ENCODE results near the gene OR6K2.
"Not testable (repeated sequence)": the region's sequence is repeated elsewhere in the genome, so short reads cannot be mapped to it uniquely, and the experiment has no call there.

The OR6K2 gene

GRCh38 chr1:158691907-158692306 lies 8.5 kb downstream of the OR6K2 start:
- H3K36me3 Mint-ChIP-seq: no peaks in the 10 kb centered on the region
- H3K4me1 Mint-ChIP-seq: no peaks in the 10 kb centered on the region
- H3K27me3 Mint-ChIP-seq: peaks cover 16% of the 10 kb centered on the region

GRCh38 chr1:158691149-158691548 lies 9.3 kb downstream of the OR6K2 start:
- H3K27me3 Mint-ChIP-seq: peaks cover 15% of the 10 kb centered on the region
- not testable (repeated sequence) for H3K36me3 Mint-ChIP-seq, ATAC-seq, H3K4me3 Mint-ChIP-seq, H3K9me3 Mint-ChIP-seq, H3K4me1 Mint-ChIP-seq, H3K27ac Mint-ChIP-seq

More at GRCh38 chr1:158691907-158692306, 8.5 kb downstream of the OR6K2 start:
- ATAC-seq: no peak
- no peak overlapping the region for H3K27ac Mint-ChIP-seq
- no peaks in the 10 kb centered on the region for H3K9me3 Mint-ChIP-seq
- H3K4me3 Mint-ChIP-seq: no peak overlapping the region

GRCh38 chr1:158689875-158690274 lies 10.6 kb downstream of the OR6K2 start:
- ATAC-seq: no peak
- Mint-ChIP-seq H3K4me3 (no peak overlapping the region), H3K27me3 (peaks cover 9% of the 10 kb centered on the region), H3K36me3 (no peaks in the 10 kb centered on the region), H3K4me1 (no peaks in the 10 kb centered on the region), H3K27ac (no peak overlapping the region), H3K9me3 (no peaks in the 10 kb centered on the region)

GRCh38 chr1:158689110-158689509 lies 11.3 kb downstream of the OR6K2 start:
- Mint-ChIP-seq H3K36me3 (no peaks in the 10 kb centered on the region), H3K27me3 (peaks cover 13% of the 10 kb centered on the region), H3K4me3 (no peak overlapping the region), H3K9me3 (no peaks in the 10 kb centered on the region), H3K4me1 (no peaks in the 10 kb centered on the region), H3K27ac (no peak overlapping the region)
- ATAC-seq: no peak

GRCh38 chr1:158688343-158688742 lies 12.1 kb downstream of the OR6K2 start:
- H3K4me1 Mint-ChIP-seq, ATAC-seq, H3K27ac Mint-ChIP-seq, H3K4me3 Mint-ChIP-seq, H3K9me3 Mint-ChIP-seq, H3K36me3 Mint-ChIP-seq: not testable (repeated sequence)
- H3K27me3 Mint-ChIP-seq: peaks cover 15% of the 10 kb centered on the region

- ATAC-seq: no peak
- Mint-ChIP-seq H3K9me3 (no peaks in the 10 kb centered on the region), H3K27me3 (peaks cover 25% of the 10 kb centered on the region), H3K36me3 (no peaks in the 10 kb centered on the region), H3K4me1 (no peaks in the 10 kb centered on the region), H3K4me3 (no peak overlapping the region), H3K27ac (no peak overlapping the region)
Measured at GRCh38 chr1:158687037-158687436, 13.4 kb downstream of the OR6K2 start.

- Mint-ChIP-seq H3K36me3 (no peaks in the 10 kb centered on the region), H3K4me1 (no peaks in the 10 kb centered on the region), H3K9me3 (no peaks in the 10 kb centered on the region), H3K4me3 (no peak within 1 kb of the TSS), H3K27ac (no peak within 1 kb of the TSS), H3K27me3 (peaks cover 25% of the 10 kb centered on the region)
- ATAC-seq: no peak
Measured at GRCh38 chr1:158686111-158687009, 14.1 kb downstream of the OR6K2 start, which contains the start of gene SPTA1. TSS of gene SPTA1 (minus strand) at chr1:158686715. CDS start at chr1:158686517, 198 bp downstream.

- no peaks in the 10 kb centered on the region for H3K4me1 Mint-ChIP-seq
- no peaks in the 10 kb centered on the region for H3K9me3 Mint-ChIP-seq
- ATAC-seq: no peak
- no peak overlapping the region for H3K4me3 Mint-ChIP-seq
- H3K36me3 Mint-ChIP-seq: no peaks in the 10 kb centered on the region
- no peak overlapping the region for H3K27ac Mint-ChIP-seq
- peaks cover 25% of the 10 kb centered on the region for H3K27me3 Mint-ChIP-seq
Measured at GRCh38 chr1:158685085-158685484, 15.4 kb downstream of the OR6K2 start.

- H3K36me3 Mint-ChIP-seq: no peaks in the 10 kb centered on the region
- no peak for ATAC-seq
- no peaks in the 10 kb centered on the region for H3K9me3 Mint-ChIP-seq
- H3K27me3 Mint-ChIP-seq: peaks cover 25% of the 10 kb centered on the region
- H3K4me1 Mint-ChIP-seq: no peaks in the 10 kb centered on the region
- H3K27ac Mint-ChIP-seq: no peak overlapping the region
- no peak overlapping the region for H3K4me3 Mint-ChIP-seq
Measured at GRCh38 chr1:158681606-158682005, 18.8 kb downstream of the OR6K2 start.

- no peaks in the 10 kb centered on the region for H3K9me3 Mint-ChIP-seq
- H3K27ac Mint-ChIP-seq: no peak overlapping the region
- no peak for ATAC-seq
- peaks cover 13% of the 10 kb centered on the region for H3K27me3 Mint-ChIP-seq
- no peak overlapping the region for H3K4me3 Mint-ChIP-seq
- no peaks in the 10 kb centered on the region for H3K36me3 Mint-ChIP-seq
- H3K4me1 Mint-ChIP-seq: no peaks in the 10 kb centered on the region
Measured at GRCh38 chr1:158679289-158679688, 21.2 kb downstream of the OR6K2 start.

- Mint-ChIP-seq H3K4me3 (no peak overlapping the region), H3K9me3 (no peaks in the 10 kb centered on the region), H3K27me3 (no peaks in the 10 kb centered on the region), H3K36me3 (no peaks in the 10 kb centered on the region), H3K4me1 (no peaks in the 10 kb centered on the region), H3K27ac (no peak overlapping the region)
- no peak for ATAC-seq
Measured at GRCh38 chr1:158675563-158676323, 24.7 kb downstream of the OR6K2 start.

GRCh38 chr1:158674302-158674701 lies 26.1 kb downstream of the OR6K2 start:
- no peak overlapping the region for H3K4me3 Mint-ChIP-seq
- no peak overlapping the region for H3K27ac Mint-ChIP-seq
- H3K27me3 Mint-ChIP-seq: no peaks in the 10 kb centered on the region
- H3K4me1 Mint-ChIP-seq: no peaks in the 10 kb centered on the region
- H3K36me3 Mint-ChIP-seq: no peaks in the 10 kb centered on the region
- H3K9me3 Mint-ChIP-seq: no peaks in the 10 kb centered on the region
- ATAC-seq: no peak

- ATAC-seq: no peak
- no peak overlapping the region for H3K4me3 Mint-ChIP-seq
- no peak overlapping the region for H3K27ac Mint-ChIP-seq
- H3K4me1 Mint-ChIP-seq: no peaks in the 10 kb centered on the region
- H3K9me3 Mint-ChIP-seq: no peaks in the 10 kb centered on the region
- no peaks in the 10 kb centered on the region for H3K27me3 Mint-ChIP-seq
- H3K36me3 Mint-ChIP-seq: no peaks in the 10 kb centered on the region
Measured at GRCh38 chr1:158666037-158666436, 34.4 kb downstream of the OR6K2 start.

- H3K4me3 Mint-ChIP-seq: no peak overlapping the region
- no peak for ATAC-seq
- H3K27ac Mint-ChIP-seq: no peak overlapping the region
- H3K4me1 Mint-ChIP-seq: peaks cover 15% of the 10 kb centered on the region
- H3K9me3 Mint-ChIP-seq: no peaks in the 10 kb centered on the region
- no peaks in the 10 kb centered on the region for H3K36me3 Mint-ChIP-seq
- H3K27me3 Mint-ChIP-seq: no peaks in the 10 kb centered on the region
Measured at GRCh38 chr1:158654571-158654970, 45.9 kb downstream of the OR6K2 start.

GRCh38 chr1:158654086-158654485 lies 46.4 kb downstream of the OR6K2 start:
- Mint-ChIP-seq H3K4me3 (no peak overlapping the region), H3K9me3 (no peaks in the 10 kb centered on the region), H3K27me3 (no peaks in the 10 kb centered on the region), H3K4me1 (peaks cover 17% of the 10 kb centered on the region), H3K36me3 (no peaks in the 10 kb centered on the region), H3K27ac (no peak overlapping the region)
- ATAC-seq: no peak

Data from stimulated activated memory B cell treated with anti-CD40 and anti-IgM and Interleukin-4, amounts not matched to agents 10 μg/mL and 1 μg/mL and 100 μg/mL, for 72 hours (primary cell).